ENCODE results near the gene GABRR3.

Gene GABRR3
- long read RNA-seq = 0 reads

DNA sequence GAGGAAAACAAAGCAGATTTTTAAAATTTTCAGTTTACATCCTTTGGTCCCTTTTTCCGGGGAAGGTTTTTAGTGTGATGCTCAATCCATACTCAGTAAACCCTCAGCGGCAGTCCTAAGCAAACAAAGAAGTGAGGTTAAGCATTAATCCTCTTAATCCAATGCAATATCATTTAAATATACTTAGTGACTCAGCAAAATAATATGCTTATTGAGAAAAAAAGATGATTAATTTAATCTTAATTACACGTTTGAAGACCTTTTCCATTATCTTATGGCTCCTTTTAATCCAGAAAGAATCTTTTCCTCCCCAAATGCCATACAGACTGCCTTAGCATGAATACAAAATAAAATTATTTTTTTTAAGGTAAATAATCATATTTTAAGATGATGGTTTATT is at the start of gene GABRR3:
Gene GABRR3 (minus strand): TSS at position 108 of the 400 bp plus-strand sequence. CDS start 328 bp downstream, outside the sequence.
- Histone ChIP-seq H3K27me3 (ENCODE audit: insufficient read depth, poor library complexity, severe bottlenecking) (peaks cover 4% of the 10 kb centered on the region), H3K27ac (replicated peaks) (no peak within 1 kb of the TSS), H3K4me3 (replicated peaks; ENCODE audit: insufficient read depth, low read length) (no peak within 1 kb of the TSS)
- no peak for TF ChIP-seq SPI1 (IDR thresholded peaks at IDR 0.05; ENCODE audit: borderline replicate concordance, low read depth)
- no peak for TF ChIP-seq POLR2AphosphoS5 (IDR thresholded peaks at IDR 0.05; ENCODE audit: low read depth)
- TF ChIP-seq, protein P1, sequence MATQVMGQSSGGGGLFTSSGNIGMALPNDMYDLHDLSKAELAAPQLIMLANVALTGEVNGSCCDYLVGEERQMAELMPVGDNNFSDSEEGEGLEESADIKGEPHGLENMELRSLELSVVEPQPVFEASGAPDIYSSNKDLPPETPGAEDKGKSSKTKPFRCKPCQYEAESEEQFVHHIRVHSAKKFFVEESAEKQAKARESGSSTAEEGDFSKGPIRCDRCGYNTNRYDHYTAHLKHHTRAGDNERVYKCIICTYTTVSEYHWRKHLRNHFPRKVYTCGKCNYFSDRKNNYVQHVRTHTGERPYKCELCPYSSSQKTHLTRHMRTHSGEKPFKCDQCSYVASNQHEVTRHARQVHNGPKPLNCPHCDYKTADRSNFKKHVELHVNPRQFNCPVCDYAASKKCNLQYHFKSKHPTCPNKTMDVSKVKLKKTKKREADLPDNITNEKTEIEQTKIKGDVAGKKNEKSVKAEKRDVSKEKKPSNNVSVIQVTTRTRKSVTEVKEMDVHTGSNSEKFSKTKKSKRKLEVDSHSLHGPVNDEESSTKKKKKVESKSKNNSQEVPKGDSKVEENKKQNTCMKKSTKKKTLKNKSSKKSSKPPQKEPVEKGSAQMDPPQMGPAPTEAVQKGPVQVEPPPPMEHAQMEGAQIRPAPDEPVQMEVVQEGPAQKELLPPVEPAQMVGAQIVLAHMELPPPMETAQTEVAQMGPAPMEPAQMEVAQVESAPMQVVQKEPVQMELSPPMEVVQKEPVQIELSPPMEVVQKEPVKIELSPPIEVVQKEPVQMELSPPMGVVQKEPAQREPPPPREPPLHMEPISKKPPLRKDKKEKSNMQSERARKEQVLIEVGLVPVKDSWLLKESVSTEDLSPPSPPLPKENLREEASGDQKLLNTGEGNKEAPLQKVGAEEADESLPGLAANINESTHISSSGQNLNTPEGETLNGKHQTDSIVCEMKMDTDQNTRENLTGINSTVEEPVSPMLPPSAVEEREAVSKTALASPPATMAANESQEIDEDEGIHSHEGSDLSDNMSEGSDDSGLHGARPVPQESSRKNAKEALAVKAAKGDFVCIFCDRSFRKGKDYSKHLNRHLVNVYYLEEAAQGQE (IDR thresholded peaks at IDR 0.05; ENCODE audit: insufficient replicate concordance, low read depth) = no peak
- TF ChIP-seq, protein P2, sequence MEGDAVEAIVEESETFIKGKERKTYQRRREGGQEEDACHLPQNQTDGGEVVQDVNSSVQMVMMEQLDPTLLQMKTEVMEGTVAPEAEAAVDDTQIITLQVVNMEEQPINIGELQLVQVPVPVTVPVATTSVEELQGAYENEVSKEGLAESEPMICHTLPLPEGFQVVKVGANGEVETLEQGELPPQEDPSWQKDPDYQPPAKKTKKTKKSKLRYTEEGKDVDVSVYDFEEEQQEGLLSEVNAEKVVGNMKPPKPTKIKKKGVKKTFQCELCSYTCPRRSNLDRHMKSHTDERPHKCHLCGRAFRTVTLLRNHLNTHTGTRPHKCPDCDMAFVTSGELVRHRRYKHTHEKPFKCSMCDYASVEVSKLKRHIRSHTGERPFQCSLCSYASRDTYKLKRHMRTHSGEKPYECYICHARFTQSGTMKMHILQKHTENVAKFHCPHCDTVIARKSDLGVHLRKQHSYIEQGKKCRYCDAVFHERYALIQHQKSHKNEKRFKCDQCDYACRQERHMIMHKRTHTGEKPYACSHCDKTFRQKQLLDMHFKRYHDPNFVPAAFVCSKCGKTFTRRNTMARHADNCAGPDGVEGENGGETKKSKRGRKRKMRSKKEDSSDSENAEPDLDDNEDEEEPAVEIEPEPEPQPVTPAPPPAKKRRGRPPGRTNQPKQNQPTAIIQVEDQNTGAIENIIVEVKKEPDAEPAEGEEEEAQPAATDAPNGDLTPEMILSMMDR (IDR thresholded peaks at IDR 0.05; ENCODE audit: insufficient read depth, low read length) = no peak
- TF ChIP-seq GABPA (IDR thresholded peaks at IDR 0.05; ENCODE audit: low read depth) = no peak
- no peak for DNase-seq (ENCODE audit: low read depth in 1 of 2, low spot score in 1 of 2)

DNA sequence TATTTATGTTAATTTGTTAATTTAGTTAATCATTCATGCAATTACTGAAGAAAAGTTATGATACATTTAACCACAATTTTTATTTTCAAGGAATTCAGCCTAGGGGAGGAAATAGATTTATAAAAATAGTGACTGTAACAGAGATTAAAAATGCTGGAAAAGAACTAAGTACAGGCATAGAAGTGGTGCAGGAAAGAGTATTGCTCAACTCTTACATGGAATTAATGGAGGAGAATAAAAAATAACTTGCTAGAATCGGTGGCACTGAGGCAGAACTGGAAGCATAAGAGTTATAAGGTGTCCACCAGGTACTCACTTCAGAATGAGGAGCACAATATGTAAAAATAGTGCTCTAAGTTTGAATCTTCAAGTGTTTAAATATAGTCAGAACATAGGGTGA is 38.4 kb upstream of the GABRR3 start:
- TF ChIP-seq, protein P1 (IDR thresholded peaks at IDR 0.05; ENCODE audit: insufficient replicate concordance, low read depth) = no peak
- TF ChIP-seq SPI1 (IDR thresholded peaks at IDR 0.05; ENCODE audit: borderline replicate concordance, low read depth) (no peak), POLR2AphosphoS5 (IDR thresholded peaks at IDR 0.05; ENCODE audit: low read depth) (no peak), GABPA (IDR thresholded peaks at IDR 0.05; ENCODE audit: low read depth) (no peak)
- TF ChIP-seq, protein P2 (IDR thresholded peaks at IDR 0.05; ENCODE audit: insufficient read depth, low read length) = no peak
- Histone ChIP-seq H3K27me3 (ENCODE audit: insufficient read depth, poor library complexity, severe bottlenecking) (no peaks in the 10 kb centered on the region), H3K4me3 (replicated peaks; ENCODE audit: insufficient read depth, low read length) (no peak overlapping the region), H3K27ac (replicated peaks) (no peak overlapping the region)
- no peak for DNase-seq (ENCODE audit: low read depth in 1 of 2, low spot score in 1 of 2)

DNA sequence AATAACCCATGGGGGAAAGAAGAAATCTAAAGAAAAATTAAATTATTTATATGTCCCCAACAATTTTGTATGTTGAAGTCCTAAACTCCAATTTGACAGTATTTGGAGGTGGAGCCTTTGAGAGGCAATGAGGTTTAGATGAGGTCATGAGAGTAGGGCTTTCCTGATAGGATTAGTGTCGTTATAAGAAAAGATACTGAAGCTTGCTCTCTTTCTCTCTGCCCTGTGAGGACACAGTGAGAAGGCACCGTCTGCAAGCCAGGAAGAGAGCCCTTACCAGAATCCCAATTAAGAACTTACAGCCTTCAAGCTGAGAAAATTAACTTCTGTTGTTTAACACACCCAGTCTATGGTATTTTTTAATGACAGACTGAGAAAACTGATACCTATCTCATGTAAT is 35.7 kb upstream of the GABRR3 start:
- TF ChIP-seq GABPA (IDR thresholded peaks at IDR 0.05; ENCODE audit: low read depth) (no peak), SPI1 (IDR thresholded peaks at IDR 0.05; ENCODE audit: borderline replicate concordance, low read depth) (no peak), POLR2AphosphoS5 (IDR thresholded peaks at IDR 0.05; ENCODE audit: low read depth) (no peak)
- TF ChIP-seq, protein P2 (IDR thresholded peaks at IDR 0.05; ENCODE audit: insufficient read depth, low read length) = no peak
- TF ChIP-seq, protein P1 (IDR thresholded peaks at IDR 0.05; ENCODE audit: insufficient replicate concordance, low read depth) = no peak
- no peaks in the 10 kb centered on the region for H3K27me3 ChIP-seq (ENCODE audit: insufficient read depth, poor library complexity, severe bottlenecking)
- no peak overlapping the region for H3K4me3 ChIP-seq (replicated peaks; ENCODE audit: insufficient read depth, low read length)
- no peak overlapping the region for H3K27ac ChIP-seq (replicated peaks)
- no peak for DNase-seq (ENCODE audit: low read depth in 1 of 2, low spot score in 1 of 2)

Data from HL-60 (cell line).